Prostate gland (tissue), 2 donors: Measurements from ENCODE around the gene LNPEP.

ENCODE experiments used
- POLR2A ChIP-seq: fragments of 450-650 bp; IDR thresholded peaks from one replicate; pipeline ENCODE4 v1.6.1; 2016; ENCODE audit warnings: antibody characterized with exemption, mild to moderate bottlenecking
- TF ChIP-seq, protein P1 (sequence below), 4 experiments: fragments of 200-600 bp in 2 of 4; fragments of 450-650 bp in 2 of 4; sonication (generic) in 2 of 4; IDR thresholded peaks; 1 replicate in 3 of 4; 2 replicates in 1 of 4; pipeline ENCODE4 v1.5.1; 2016 to 2019; ENCODE audit warnings: antibody characterized with exemption in 4 of 4, mild to moderate bottlenecking in 2 of 4, moderate library complexity in 2 of 4

DNA sequence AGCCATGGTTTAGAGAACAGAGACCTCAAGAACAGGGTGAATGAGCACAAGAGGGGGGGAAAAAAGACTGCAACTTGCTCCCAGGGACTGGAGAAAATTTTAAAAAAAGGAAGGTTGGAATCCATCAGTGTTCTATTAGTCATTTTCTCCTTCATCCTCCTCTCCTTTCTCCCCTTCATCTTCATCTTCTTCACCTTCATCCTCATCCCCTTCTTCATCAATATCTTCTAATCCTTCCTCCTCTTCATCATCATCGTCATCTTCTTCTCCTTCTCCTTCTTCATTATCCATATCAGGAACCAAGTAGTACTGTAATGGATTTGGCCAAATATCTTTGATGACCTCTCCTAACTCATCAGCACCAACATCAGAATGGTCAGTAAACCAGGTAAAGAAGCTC is 120.4 kb downstream of the LNPEP start:
- TF ChIP-seq, protein P1, sequence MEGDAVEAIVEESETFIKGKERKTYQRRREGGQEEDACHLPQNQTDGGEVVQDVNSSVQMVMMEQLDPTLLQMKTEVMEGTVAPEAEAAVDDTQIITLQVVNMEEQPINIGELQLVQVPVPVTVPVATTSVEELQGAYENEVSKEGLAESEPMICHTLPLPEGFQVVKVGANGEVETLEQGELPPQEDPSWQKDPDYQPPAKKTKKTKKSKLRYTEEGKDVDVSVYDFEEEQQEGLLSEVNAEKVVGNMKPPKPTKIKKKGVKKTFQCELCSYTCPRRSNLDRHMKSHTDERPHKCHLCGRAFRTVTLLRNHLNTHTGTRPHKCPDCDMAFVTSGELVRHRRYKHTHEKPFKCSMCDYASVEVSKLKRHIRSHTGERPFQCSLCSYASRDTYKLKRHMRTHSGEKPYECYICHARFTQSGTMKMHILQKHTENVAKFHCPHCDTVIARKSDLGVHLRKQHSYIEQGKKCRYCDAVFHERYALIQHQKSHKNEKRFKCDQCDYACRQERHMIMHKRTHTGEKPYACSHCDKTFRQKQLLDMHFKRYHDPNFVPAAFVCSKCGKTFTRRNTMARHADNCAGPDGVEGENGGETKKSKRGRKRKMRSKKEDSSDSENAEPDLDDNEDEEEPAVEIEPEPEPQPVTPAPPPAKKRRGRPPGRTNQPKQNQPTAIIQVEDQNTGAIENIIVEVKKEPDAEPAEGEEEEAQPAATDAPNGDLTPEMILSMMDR (IDR thresholded peaks at IDR 0.05) = no peak
- no peak for TF ChIP-seq POLR2A
